ENCODE data around the gene SNN.

Gene SNN

GRCh38 chr16:11668623-11669379 is 546 bp downstream of the SNN start:
- no peak for DNase-seq

GRCh38 chr16:11669380-11670146 is 1.3 kb downstream of the SNN start:
- DNase-seq = no peak

- DNase-seq = peak; percentile 46
These were observed 2.2 kb downstream of the SNN start for GRCh38 chr16:11670171-11671131.

GRCh38 chr16:11671271-11671670 is 3.0 kb downstream of the SNN start:
- no peak for DNase-seq

- DNase-seq = no peak
These were observed 3.4 kb downstream of the SNN start for GRCh38 chr16:11671676-11672075.

- DNase-seq = peak; percentile 46
These were observed 4.2 kb downstream of the SNN start for GRCh38 chr16:11672206-11673090.

GRCh38 chr16:11673091-11674000 is 5.1 kb downstream of the SNN start:
- no peak for DNase-seq

GRCh38 chr16:11674001-11674817 is 6.0 kb downstream of the SNN start:
- no peak for DNase-seq

- no peak for DNase-seq
These were observed 6.7 kb downstream of the SNN start for GRCh38 chr16:11674818-11675560.

GRCh38 chr16:11675561-11676511 is 7.6 kb downstream of the SNN start:
- no peak for DNase-seq

- DNase-seq = no peak
These were observed 8.5 kb downstream of the SNN start for GRCh38 chr16:11676799-11677198.

- no peak for DNase-seq
These were observed 9.2 kb downstream of the SNN start for GRCh38 chr16:11677451-11677951.

- DNase-seq = no peak
These were observed 10.0 kb downstream of the SNN start for GRCh38 chr16:11677959-11678881.

- DNase-seq = no peak
These were observed 11.0 kb downstream of the SNN start for GRCh38 chr16:11679250-11679649.

GRCh38 chr16:11679941-11680911 is 12.0 kb downstream of the SNN start:
- no peak for DNase-seq
